Measurements from ENCODE around the gene ZBED2.
"Not testable (repeated sequence)": the region's sequence is repeated elsewhere in the genome, so short reads cannot be mapped to it uniquely, and the experiment has no call there.

Gene ZBED2

GRCh38 chr3:111571907-111572460 lies 23.2 kb downstream of the ZBED2 start:
- no peak for DNase-seq (ENCODE audit: low read depth)

- no peak for DNase-seq (ENCODE audit: low read depth)
Measured at GRCh38 chr3:111571282-111571681, 23.9 kb downstream of the ZBED2 start.

DNA sequence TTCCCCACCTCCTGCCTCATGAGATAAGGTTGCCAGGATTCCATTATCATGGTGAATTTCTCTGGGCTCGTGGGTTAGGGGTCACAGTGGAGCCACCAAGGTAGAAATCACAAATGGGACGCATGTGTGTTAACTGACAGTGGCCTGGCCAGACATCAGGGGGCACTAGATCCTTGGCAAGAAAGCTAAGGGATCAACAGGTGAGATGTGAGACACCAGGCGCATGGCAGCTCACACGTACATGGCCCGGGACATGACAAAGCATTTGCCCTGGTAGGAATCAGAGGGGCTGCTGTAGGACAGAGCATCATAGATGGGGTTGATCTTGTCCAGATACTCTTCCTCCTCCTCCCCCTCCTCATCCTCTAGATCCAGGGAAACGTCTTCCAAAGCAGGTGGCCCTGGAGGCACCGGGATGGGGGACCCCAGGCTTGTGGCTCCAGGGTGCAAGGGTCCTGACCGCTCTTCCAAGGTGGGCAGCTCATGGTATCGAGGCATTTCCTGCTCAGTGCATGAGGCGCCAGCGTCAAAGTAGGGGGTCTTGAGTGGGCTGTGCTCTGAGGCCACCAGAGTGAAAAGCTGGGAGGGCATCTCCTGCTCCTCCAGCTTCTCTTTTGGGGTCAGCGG lies 24.6 kb downstream of the ZBED2 start:
- DNase-seq (ENCODE audit: low read depth) = no peak

DNA sequence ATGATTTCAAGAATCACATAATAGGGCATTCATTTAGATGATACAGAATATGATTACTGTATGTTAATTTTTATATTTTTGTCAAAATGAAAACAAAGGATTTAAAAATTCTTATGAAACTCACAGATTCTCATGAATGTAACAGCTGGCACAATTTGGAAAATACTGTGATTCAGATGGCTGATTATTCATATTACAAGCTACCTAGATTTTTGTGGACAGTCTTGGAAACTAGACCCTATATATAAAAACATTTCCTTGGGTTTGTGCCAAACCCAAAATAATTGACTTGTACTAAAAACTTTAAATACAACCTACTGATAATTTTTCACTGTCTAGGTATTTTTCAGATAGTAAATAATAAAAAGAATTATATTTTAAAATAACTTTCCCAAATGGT lies 26.2 kb downstream of the ZBED2 start:
- DNase-seq (ENCODE audit: low read depth) = no peak

DNA sequence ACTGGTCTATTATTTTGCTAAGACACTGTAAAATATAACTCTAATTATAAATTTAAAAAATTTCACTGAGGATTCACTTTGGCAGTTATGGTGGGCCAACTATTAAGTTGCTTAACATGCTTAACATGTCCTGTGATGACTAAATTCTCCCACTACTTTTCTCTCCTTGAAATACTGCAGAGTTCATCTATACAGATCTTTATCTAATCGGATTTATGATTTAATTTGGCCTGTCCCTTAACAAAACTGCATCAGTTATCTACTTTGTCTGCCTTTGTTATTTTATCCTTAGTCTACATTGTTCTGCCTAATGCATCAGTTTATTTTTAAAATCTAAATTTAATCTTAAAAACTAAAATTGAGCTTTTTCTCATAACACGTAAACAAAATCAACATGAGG lies 26.8 kb downstream of the ZBED2 start:
- no peak for DNase-seq (ENCODE audit: low read depth)

DNA sequence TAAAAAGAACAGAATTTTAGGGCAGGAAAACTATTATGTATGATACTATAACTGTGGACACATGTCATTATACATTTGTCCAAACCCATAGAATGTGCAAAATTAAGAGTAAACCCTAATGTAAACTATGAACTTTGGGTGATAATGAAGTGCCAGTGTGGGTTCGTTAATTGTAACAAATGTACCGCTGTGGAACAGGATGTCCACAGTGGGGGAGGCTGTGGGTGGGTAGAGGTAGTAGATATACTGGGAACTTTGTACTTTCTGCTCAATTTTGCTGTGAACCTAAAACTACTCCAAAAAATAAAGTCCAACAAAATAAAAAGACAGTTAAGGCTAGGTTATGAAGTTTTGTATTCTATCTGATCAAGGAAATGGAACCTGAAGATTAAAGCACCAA lies 28.3 kb downstream of the ZBED2 start:
- DNase-seq (ENCODE audit: low read depth) = no peak

DNA sequence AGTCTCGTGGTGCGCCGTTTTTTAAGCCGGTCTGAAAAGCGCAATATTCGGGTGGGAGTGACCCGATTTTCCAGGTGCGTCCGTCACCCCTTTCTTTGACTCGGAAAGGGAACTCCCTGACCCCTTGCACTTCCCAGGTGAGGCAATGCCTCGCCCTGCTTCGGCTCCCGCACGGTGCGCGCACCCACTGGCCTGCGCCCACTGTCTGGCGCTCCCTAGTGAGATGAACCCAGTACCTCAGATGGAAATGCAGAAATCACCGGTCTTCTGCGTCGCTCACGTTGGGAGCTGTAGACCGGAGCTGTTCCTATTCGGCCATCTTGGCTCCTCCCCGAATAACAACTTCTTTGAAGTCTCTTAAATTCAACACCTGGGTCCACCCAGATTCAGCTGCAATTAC lies 33.2 kb downstream of the ZBED2 start:
- DNase-seq (ENCODE audit: low read depth) = not testable (repeated sequence)

DNA sequence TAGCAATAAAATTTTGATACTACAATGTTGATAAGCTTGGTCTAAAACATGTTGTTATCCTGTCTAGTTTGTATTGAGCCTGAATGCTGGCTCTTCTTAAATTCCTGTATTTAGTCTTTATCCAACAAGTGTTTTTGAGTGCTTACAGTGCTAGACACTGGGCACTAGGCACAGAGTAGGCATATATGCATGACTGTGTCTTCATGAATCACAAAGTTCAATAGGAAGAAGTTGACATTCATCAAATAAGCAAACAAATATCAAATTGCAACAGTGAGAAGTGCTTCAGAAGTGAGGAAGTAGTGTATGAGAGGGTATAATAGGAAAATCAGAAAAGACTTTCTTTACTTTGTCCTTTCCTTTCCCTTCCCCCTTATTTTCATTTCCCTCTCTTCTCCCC lies 46.4 kb downstream of the ZBED2 start:
- DNase-seq (ENCODE audit: low read depth) = no peak

DNA sequence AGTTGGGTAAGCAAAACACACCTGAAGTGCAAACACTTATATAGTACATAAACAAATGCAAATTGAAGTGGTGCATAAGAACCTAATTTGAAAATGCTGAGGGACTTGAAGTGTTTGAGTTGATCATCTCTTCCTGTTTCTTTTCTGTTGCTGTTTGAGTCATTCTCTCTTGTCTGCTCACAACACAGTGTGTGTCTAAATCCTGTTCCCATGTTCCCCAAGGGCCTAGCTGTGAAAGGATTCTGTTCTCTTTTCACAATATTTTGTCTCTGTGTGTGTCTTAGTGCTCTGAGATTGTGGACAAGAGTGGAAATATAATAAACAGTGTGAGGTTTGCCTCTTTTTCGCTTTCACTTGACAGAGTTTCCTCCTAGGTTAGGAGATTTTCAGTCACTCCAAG lies 47.1 kb downstream of the ZBED2 start:
- no peak for DNase-seq (ENCODE audit: low read depth)

DNA sequence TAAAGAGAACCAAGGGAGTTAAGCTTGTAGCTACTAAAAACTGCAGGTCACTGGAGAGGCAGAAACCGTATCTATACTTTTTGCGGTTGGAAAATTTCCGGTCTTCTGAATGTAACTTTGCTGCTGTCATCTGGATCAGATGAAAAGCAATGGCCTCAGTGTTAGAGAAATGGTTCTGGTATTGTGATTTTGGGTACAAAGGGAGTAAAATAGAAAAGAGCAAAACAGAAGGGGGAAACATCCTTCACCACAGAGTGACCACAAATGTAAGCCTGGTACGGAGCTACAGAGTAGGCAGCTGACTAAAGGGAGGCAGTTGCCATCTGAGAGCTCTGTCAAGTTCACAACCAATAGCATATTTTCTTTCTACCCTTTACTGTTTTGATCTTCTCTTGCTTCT lies 47.5 kb downstream of the ZBED2 start:
- no peak for DNase-seq (ENCODE audit: low read depth)

- no peak for DNase-seq (ENCODE audit: low read depth)
Measured at GRCh38 chr3:111545349-111545748, 49.8 kb downstream of the ZBED2 start.
